ENCODE results near the gene PWWP2A.
"Not testable (repeated sequence)": the region's sequence is repeated elsewhere in the genome, so short reads cannot be mapped to it uniquely, and the experiment has no call there.

The PWWP2A gene, protein sequence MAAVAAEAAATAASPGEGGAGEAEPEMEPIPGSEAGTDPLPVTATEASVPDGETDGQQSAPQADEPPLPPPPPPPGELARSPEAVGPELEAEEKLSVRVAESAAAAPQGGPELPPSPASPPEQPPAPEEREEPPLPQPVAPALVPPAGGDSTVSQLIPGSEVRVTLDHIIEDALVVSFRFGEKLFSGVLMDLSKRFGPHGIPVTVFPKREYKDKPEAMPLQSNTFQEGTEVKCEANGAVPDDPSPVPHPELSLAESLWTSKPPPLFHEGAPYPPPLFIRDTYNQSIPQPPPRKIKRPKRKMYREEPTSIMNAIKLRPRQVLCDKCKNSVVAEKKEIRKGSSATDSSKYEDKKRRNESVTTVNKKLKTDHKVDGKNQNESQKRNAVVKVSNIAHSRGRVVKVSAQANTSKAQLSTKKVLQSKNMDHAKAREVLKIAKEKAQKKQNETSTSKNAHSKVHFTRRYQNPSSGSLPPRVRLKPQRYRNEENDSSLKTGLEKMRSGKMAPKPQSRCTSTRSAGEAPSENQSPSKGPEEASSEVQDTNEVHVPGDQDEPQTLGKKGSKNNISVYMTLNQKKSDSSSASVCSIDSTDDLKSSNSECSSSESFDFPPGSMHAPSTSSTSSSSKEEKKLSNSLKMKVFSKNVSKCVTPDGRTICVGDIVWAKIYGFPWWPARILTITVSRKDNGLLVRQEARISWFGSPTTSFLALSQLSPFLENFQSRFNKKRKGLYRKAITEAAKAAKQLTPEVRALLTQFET

DNA sequence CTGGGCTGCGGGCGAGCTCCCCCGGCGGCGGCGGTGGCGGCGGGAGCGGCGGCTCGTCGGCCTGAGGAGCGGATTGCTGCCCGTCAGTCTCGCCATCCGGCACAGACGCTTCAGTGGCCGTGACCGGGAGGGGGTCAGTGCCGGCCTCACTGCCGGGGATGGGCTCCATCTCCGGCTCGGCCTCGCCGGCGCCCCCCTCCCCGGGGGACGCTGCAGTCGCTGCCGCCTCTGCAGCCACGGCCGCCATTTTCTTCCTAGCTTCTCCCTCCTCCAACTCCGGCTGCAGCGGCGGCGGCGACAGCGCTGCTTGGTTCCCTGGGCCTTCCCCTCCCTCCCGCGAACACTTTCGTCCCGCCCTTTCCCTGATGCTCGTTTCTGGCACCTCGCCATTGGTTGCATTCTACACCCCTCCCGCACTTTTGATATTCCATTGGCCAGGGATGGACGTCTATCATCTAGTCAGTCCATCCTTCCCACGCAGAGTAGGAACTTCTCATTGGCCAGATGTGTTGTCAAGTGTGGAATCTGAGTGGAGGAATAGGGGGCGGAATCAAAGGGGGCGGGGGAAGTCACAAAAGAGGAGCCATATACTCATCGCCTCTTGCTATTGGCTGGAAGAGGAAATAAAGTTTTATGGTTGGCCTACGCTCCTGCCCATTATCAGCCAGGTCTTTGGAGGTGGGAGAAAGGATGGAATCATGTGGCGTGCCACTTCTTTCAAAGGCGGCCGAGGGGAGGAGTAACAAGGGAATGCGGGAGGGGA, at the start of gene PWWP2A:
PWWP2A (minus strand) TSS at position 309 of the 763 bp plus-strand sequence; CDS start at position 247, 62 bp downstream.
- DNase-seq (ENCODE audit: low read depth): peak; percentile 100

DNA sequence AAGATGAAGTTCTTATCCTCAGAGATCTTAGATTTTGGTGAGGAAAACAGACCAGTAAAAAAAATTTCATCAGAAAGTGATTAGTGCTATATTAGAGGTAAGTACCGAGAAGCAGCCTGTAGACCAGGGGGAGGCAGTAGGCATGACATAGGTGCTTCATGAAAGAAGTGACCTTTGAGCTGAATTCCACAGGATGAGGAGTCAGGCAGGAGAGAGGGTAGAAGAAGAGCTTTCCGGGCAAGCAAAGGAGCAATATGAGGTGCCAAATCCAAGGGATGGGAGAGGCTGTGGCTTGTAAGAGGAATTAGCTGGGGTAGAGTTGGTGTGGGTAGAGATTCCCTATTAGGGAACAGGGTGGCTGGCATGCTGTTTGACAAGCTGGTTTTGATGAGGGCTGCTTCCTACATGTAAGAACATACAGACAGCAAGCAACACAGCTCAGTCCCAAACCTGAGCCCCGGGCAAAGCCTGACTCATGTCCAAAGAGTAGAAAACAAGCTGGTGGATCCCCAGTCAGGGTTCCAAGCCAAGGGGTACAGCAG, 48.4 kb upstream of the PWWP2A start:
- no peak for DNase-seq (ENCODE audit: low read depth)

DNA sequence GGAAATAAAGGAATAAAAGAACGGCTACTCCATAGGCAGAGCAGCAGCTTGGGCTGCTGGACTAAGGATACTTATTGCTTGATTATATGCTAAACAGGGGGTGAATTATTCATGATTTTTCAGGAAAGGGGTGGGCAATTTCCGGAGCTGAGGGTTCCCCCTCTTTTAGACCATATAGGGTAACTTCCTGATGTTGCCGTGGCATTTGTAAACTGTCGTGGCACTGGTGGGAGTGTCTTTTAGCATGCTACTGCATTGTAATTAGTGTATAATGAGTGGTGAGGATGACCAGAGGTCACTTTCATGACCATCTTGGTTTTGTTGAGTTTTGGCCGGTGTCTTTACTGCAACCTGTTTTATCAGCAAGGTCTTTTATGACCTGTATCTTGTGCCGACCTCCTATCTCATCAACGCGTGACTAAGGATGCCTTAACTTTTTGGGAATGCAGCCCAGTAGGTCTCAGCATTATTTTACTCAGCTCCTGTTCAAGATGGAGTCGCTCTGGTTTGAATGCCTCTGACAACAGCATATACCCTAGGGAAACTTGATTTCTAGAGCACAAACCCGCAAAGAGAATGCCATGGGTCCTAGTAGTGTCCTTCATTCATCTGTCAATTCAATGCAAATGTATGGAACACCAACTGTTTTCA, 47.8 kb upstream of the PWWP2A start:
- DNase-seq (ENCODE audit: low read depth): no peak

DNA sequence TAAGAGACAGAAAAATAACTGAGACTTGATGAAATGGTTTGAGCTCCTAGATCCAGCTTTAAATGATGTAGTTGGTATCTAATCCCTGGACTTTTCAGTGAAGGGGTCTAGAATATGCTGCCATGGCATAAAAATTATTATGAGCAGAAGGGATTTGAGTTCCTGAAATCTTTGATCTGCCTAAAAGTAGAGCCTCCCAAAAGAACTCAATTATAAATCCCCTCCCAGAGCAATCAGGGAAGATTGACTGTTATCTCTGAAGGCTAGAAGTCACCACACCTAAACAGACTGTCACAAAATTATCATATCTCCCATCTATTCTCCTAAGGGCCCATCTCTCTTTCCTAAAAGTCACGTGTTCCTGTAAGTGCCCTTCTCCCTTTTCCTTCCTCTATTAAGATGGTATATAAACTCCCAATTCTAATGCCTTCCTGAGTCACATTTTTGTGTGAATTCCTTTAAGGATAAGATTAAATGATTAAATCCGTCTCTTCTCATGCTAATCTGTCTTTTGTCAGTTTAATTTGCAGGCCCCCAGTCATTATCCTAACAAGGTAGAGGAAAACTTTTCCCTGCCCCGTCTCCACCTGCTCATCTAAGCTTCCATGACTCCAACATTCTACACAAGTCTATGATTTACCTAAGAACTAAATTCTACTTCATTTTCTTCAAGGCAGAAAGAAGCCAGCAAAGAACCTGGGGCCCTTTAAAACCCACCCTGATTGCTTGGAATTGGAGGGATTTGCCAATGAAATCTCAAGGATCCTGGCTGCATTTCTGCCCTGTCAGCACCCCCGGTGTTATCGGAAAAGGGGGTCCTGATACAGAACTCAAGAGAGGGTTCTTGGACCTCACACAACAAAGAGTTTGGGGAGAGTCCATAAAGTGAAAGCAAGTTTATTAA, 47.1 kb upstream of the PWWP2A start:
- DNase-seq (ENCODE audit: low read depth): no peak

DNA sequence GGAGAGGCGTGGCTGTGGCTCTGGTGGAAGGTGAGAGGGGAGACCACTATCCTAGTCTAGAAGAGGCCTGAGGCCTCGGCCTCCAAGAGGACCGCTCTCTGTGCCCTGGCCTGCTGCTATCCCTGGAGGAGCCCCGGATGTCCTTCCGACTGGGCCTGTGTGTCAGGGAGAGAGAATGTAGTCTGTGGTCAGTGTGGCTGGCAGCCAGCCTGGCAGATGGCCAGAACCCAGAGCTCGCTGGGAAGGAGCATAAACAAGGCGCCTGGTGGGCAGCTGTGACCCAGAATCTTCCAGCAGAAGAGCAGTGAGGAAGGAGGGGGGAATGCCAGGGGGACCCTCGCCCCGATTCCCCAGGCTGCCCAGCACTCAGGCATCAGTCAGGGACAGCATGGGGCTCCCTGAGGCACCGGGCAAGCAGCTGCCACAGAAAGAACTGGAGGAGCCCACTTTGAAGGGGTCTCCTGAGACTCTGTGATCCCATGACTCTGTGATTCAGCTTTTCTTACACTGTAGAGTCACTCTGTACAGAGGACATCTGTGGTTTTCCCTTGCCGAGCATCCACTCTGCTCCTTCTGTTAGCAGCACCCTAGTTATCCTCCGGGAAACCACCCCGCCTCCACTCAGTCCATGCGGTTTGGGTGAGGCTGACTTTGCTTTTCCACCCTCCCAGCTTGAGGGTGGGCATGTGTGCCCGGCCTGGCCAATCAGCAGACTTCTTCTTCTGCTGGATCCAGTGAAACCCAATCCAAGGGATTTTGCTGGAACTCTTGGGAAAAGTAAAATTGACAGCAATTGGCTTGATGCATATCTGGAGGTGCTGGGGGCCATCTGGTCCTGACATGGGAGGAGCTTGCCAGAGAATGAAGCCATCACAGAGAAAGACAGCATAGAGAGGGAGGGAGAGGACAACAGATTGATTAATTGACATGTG, 46.2 kb upstream of the PWWP2A start:
- DNase-seq (ENCODE audit: low read depth): peak; percentile 96

DNA sequence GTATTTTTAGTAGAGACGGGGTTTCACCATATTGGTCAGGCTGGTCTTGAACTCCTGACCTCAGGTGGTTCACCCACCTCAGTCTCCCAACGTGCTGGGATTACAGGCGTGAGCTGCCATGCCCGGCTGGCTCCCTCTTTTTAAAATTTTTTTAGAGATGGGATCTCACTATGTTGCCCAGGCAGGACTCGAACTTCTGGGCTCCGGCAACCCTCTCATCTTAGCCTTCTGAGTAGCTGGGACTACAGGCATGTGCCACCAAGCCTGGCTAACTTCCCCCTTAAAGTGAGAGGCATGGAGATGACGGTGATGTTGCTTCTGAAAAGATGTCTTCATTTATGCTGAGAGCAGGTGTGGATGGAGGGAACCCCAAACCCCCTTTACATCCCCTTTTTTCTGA, 43.7 kb upstream of the PWWP2A start:
- DNase-seq (ENCODE audit: low read depth): no peak

DNA sequence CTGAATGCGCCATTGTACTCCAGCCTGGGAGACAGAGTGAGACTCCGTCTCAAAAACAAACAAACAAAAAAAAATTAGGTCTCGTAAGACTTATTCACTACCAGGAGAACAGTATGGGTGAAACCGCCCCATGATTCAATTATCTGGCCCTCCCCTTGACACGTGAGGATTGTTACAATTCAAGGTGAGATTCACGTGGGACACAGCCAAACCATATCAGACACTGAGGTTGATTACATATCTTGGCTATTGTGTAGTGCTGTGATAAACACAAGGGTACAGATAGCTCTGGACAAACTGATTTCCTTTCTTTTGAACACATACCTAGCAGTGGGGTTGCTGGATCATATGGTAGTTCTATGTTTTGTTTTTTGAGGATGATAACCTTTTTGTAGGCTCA, 42.4 kb upstream of the PWWP2A start:
- DNase-seq (ENCODE audit: low read depth): no peak

DNA sequence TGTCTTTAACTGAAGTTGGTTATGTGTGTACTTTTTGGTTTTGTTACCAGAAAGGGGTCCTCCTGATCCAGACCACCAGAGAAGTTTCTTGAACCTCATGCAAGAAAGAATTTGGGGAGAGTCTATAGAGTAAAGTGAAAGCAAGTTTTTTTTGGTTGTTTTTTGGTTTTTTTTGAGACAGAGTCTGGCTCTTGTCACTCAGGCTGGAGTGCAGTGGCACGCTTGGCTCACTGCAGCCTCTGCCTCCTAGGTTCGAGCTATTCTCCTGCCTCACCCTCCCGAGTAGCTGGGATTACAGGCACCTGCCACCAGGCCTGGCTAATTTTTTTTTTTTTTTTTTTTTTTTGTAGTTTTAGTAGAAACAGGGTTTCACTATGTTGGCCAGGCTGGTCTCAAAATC, 41.6 kb upstream of the PWWP2A start:
- not testable (repeated sequence) for DNase-seq (ENCODE audit: low read depth)

DNA sequence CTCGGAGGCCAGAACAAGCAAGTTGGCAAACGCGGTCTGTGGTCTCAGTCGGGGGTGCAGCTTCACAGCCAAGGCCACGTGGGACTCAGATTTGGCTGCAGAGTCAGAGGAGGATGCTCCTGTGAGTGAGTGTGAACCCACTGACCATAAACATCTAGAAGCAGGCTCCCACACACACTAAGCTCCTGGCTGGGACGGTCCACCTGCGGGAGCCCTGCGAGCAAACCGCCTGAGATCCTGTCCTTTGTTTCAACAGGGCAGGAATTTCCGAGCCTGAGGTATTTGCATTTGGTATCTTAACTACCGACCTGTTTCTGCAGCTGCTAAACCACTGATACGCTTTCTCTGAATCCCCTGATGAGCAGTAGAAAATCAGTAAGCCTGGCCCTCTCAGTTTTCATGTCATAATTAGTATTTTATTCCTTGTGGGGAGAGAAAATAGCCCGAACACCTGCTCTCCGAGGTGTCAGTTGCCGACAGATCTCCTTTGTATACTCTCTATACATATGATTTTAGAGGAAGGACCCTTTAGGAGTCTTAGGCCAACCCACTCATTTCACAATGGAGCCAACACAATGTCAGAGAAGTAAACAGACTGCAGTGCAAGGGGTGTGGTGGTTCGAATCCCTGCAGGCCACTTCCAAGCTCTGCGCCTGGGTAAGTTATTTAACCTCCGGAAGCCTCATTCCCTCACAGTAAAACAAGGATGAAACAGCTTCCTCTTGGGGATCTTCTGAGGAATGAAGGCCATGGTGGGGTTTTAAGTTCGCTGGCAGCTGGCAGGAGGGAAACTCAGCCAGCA, 40.9 kb upstream of the PWWP2A start:
- DNase-seq (ENCODE audit: low read depth): no peak

DNA sequence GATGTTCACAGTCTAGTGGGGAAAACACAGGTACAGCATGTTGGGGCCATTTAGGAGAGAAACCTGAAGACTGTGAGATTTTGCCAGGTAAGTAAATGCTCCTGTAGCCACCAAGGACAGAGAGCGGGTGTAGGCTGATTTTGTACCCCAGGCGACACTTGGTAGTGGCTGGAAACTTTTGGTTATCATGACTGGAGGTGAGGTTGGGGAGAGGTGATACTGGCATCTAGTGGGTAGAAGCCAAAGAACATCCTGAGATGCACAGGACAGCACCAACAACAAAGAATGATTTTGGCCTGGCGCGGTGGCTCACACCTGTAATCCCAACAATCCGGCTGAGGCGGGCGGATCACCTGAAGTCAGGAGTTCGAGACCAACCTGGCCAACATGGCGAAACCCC, 38.8 kb upstream of the PWWP2A start:
- DNase-seq (ENCODE audit: low read depth): no peak

DNA sequence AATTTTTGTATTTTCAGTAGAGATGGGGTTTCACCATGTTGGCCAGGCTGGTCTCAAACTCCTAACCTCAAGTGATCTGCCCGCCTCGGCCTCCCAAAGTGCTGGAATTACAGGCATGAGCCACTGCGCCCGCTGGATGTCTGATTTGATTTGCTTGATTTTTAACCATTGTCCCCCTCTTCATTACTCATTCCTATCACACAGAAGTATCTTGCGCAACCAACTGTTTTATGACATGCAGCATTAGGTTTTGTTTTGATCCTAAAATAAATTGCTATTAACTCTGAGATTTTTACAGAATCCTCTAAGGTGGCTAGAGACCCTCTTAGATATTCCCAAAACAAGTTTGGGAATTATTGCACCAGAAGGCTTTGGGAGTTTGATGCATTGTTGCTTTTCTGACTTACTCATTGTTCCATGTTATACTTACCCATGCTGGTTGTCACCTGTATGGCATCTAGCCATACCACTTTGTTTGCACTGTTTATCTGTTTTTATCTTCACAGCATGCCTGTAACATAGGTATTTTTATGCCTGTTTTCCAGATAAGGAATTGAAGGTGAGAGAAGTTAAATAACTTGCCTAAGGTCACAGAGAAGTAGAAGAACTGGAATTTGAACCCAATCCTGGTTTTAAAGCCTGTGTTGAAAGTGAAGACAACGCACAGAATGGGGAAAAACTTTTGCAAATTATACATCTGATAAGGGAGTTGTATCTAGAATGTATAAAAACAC, 35.9 kb upstream of the PWWP2A start:
- DNase-seq (ENCODE audit: low read depth): no peak

DNA sequence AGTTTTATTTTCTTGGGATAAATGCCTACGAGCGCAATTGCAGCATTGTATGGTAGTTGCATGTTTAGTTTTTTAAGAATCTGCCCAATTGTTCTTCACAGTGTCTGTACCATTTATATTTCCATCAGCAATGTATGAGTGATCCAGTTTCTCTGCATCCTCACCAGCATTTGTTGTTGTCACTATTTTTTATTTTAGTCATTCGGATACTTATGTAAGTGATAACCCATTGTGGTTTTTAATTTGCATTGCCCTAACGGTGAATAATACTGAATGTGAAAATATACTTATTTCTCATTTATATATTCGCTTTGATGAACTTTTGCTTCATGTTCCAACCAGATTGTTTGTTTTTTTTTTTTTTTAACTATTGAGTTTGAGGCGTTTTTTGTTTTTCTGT, 33.7 kb upstream of the PWWP2A start:
- no peak for DNase-seq (ENCODE audit: low read depth)

DNA sequence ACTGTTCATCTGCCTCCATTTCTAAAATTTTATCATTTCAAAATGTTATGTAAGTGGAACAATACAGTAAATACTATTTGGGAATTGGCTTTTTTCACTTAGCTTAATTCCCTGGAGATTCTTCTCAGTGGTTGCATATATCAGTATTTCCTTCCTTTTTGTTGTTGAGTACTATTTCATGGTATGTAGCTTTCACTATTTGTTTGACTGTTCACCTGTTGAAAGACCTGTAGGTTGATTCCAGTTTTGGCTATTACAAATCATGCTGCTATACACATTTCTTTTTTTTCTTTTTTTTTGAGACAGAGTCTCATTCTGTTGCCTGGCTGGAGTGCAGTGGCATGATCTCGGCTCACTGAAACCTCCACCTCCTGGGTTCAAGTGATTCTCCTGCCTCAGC, 33.0 kb upstream of the PWWP2A start:
- DNase-seq (ENCODE audit: low read depth): no peak

DNA sequence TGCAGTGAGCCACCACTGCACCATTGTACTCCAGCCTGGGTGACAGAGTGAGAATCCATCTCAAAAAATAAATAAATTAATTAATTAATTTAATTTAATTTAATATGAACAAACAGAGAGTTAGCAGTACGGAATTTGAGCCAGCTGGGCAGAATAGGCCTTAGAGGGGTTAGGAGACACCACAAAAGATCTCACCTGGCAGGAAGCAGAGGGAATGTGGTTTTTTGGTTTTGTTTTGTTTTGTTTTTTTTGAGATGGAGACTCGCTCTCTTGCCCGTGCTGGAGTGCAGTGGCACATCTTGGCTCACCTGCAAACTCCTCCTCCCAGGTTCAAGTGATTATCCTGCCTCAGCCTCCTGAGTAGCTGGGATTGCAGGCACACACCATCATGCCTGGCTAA, 31.8 kb upstream of the PWWP2A start:
- DNase-seq (ENCODE audit: low read depth): no peak

DNA sequence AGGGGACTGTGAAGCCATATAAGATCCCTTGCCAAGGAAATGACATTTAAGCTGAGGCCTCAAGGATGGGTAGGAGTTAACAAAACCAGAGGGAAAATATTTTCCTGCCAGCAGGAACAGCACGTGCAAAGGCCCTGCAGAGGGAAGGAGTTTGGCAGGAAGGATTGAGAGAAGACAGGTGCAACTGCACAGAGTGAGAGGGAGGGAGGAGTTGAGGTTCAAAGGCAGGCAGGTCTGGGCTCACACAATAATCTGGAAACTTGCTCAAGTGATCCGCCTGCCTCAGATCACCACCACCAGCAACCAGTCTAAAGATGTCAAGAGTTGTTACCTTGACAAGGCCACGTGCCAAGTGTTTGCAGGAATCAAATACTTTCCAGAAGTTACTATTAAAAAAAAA, 31.1 kb upstream of the PWWP2A start:
- no peak for DNase-seq (ENCODE audit: low read depth)

DNA sequence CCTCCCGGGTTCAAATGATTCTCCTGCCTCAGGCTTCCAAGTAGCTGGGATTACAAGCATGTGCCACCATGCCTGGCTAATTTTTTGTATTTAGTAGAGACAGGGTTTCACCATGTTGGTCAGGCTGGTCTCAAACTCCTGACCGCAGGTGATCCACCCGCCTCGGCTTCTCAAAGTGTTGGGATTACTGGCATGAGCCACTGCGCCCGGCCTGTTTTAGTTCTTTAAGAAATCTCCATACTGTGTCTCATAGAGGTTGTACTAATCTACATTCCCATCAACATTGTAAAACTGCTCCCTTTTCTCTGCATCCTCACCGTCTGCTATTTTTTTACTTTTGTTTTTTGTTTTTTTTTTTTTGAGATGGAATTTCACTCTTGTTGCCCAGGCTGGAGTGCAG, 25.2 kb upstream of the PWWP2A start:
- not testable (repeated sequence) for DNase-seq (ENCODE audit: low read depth)

DNA sequence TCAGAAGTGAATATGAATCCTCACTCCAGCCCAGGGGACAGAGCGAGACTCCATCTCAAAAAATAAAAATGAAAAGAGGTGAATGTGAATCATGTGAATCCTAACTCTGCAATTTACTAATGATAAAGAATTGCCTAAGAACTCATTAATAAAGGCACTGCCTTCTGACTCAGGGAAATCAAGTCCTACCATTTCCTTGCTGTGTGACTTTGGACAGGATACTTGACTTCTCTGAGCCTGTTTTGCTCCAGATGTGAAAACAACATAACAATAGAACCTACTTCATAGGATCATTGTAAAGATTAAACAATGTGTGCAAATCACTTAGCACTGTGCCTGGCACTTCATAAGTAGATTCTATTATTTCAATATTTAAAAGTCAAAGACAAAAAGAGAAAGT, 15.1 kb upstream of the PWWP2A start:
- DNase-seq (ENCODE audit: low read depth): no peak

DNA sequence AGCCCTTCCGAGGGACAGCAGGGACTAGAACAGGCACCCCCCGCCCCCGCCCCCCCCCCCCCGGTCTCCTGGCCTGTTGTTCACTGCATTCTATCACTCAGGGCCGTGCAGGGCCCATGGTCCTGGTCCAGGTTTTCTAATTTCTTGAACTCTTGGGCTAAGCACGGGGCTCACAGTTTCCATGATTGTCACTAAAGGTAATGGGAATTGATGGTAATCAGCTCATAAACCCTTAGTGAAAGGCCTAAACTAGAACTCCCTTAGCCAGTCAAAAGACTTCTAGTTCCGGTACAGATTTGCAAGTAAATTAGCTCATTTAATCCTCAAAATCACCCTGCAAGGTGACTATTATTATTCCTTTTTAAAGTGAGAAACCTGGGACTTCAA, 14.7 kb upstream of the PWWP2A start:
- DNase-seq (ENCODE audit: low read depth): no peak

Measured in fibroblast of the conjunctiva (primary cell).